HG03025 (cell line): ENCODE measurements around the gene MYCBP2.
"Not testable (repeated sequence)": the region's sequence is repeated elsewhere in the genome, so short reads cannot be mapped to it uniquely, and the experiment has no call there.

Source experiments
- ATAC-seq: cut with Tn5 transposase; IDR thresholded peaks from one replicate; pipeline ENCODE4 v1.9.1; 2021; ENCODE audit warnings: mild to moderate bottlenecking, moderate library complexity; ENCODE audit not compliant: unreplicated experiment, low FRiP score

Gene MYCBP2

DNA sequence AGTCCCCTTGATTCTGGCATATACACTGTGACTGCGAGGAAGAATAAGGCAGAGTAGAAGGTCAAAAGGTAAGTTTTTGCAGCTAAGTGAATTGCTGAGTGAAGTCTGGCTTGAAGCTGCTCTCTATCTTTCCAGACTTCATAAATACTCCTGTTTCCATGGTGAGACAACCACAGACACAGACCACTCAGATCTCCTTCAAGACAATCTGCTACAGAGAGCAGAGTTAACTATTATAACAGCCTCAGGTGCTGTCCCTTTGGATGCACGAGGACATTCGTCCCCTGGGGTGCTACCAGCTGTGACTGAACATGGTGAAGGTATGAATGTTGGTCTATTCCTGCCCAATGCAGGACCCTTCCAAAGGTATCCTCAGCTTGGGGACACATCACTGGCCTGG, 104.0 kb downstream of the MYCBP2 start:
- ATAC-seq, result no peak

DNA sequence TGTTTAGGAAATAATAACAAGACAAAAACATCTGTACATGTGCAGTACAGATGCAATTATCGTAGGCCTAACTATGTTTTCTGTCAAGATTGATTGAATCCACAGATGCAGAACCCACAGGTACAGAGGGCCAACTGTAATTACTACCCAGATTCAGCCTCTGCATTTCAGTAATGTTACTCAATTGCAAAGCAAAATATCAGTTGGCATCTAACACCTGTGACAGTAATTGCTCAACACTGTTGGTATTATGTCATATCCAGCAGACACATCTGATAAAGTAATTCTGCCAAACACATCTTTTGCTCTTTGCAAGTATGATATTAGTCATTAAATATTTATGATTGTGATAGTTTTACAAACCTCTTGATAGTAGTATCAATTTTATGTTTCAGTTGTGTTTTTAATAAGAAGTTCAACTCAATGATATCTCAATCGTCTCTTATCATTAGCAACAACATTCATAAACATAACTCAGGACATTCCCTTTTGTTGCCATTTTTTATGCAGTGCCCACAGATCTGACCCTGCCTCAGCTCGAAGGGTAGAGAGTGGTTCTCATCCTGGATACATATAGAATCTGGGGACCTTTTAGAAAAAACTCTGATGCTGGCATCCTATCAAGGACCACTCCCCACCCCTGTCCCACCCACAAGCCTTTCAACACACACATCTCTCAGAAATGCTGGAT, 104.7 kb downstream of the MYCBP2 start:
- no peak for ATAC-seq

DNA sequence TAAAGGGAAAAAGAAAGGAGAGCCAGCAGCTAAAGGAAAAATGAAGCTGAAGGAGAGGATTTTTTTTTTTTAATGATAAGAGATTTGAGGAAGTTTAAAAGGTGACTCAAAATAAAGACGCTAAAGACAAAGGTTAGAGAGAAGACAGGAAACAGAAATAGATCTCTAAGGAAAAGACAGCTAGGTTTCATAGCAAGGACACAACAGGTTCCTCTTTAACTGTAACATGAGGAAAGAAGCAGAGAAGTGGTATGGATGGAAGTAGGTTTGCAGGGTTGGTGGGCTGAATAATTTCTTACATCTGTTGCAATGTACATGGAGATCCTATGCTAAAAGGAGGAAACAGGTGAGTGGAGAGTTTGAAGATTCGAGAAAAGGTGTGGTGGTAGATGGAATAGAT, 107.5 kb downstream of the MYCBP2 start:
- ATAC-seq, result no peak

- ATAC-seq, result no peak
Measured at GRCh38 chr13:77218274-77218673, 108.6 kb downstream of the MYCBP2 start.

DNA sequence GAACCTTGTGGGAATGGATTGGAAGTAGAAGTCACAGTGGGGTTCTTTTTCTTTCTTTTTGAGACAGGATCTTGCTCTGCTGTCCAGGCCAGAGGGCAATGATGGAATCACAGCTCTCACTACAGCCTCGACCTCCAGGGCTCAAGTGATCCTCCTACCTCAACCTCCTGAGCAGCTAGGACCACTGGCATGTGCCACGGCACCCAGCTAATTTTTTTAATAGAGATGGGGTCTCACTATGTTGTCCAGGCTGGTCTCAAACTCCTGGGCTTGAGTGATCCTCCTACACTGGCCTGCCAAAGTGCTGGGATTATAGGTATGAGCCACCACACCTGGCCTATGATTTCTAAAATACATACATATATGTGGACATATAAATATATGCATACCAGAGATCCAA, 111.4 kb downstream of the MYCBP2 start:
- ATAC-seq, result no peak

- no peak for ATAC-seq
Measured at GRCh38 chr13:77213644-77214043, 113.2 kb downstream of the MYCBP2 start.

- no peak for ATAC-seq
Measured at GRCh38 chr13:77207943-77208342, 119.0 kb downstream of the MYCBP2 start.

- ATAC-seq, result not testable (repeated sequence)
Measured at GRCh38 chr13:77198995-77199394, 127.9 kb downstream of the MYCBP2 start.

GRCh38 chr13:77196052-77196618, 130.8 kb downstream of the MYCBP2 start:
- ATAC-seq, result no peak

- no peak for ATAC-seq
Measured at GRCh38 chr13:77190349-77190958, 136.4 kb downstream of the MYCBP2 start.

DNA sequence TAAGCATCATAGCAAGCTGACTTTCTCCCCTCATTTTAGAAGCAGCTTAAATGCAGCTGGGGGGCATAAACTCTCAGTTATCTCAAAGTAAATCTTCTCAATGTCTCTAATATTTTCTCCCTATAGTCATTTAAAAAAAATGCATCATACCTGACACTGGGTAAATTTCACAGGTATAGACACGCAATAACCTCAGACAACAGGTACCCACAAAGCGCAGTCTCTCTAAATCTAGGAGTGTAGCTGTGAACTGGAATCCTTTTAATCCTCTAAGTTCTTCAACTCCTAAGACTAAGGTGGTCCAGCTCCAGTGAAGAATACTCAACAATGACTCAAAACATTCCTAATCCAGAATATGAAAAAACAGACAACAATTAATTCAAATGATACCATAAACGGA, 141.2 kb downstream of the MYCBP2 start:
- no peak for ATAC-seq

- peak; percentile 97 for ATAC-seq
Measured at GRCh38 chr13:77184455-77184854, 142.4 kb downstream of the MYCBP2 start.

- no peak for ATAC-seq
Measured at GRCh38 chr13:77180011-77180410, 146.9 kb downstream of the MYCBP2 start.

- no peak for ATAC-seq
Measured at GRCh38 chr13:77177646-77178045, 149.2 kb downstream of the MYCBP2 start.

DNA sequence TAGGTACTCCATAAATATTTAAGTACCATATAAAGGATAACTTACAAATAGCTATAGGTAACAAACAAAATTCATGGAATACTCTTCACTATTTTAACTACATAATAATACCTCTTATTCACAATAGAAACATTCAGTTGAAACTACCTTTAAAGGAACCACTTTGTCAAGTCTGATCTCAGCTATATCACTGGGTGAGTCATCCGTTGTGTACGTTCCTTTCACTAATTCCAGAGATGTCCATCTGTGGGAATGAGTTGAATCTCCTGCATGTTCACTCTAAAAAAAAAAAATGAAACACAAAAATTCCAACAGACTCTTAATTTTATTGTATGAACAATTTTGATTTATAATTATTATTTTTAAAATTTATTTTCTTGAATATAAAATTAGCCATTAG, 150.5 kb downstream of the MYCBP2 start:
- no peak for ATAC-seq

GRCh38 chr13:77172650-77173049, 154.2 kb downstream of the MYCBP2 start:
- ATAC-seq, result no peak

DNA sequence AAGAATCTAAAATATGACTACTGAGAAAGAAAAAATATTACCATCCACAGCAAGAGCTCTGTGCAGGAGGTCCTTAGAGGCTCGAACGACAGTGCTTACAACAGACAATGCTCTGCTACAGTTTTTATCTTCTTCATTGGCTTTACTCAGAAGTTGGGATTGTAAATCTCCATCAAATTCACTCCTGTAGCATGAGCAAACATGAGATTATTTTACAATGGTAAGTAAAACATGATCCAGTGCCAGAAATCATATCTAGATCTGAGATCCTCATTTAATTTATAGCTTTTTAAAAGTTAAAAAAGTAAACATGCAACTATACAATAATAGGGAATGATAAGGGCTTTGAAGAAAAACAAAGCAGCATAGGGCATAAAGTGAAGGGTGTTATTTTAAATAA, 155.4 kb downstream of the MYCBP2 start:
- no peak for ATAC-seq

- no peak for ATAC-seq
Measured at GRCh38 chr13:77168237-77168636, 158.7 kb downstream of the MYCBP2 start.

DNA sequence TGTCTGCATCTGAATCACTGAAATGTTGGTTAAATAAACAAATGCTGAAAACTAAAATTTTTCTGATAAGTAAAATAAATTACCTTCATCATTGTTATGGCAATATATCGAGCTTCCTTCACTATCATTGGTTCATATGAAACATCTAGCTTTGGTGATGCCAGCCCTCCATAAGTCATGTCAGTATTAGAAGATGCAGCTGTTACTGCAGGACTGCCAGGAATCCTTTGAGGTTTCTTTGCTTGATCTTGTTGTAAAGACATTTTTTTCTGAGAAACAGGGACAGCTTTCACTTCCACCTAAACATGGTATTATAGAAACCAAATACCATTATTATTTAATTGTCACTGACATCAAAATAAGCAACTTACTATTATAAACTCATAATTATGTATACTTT, 176.2 kb downstream of the MYCBP2 start:
- ATAC-seq, result no peak

- ATAC-seq, result no peak
Measured at GRCh38 chr13:77143431-77143830, 183.5 kb downstream of the MYCBP2 start.

DNA sequence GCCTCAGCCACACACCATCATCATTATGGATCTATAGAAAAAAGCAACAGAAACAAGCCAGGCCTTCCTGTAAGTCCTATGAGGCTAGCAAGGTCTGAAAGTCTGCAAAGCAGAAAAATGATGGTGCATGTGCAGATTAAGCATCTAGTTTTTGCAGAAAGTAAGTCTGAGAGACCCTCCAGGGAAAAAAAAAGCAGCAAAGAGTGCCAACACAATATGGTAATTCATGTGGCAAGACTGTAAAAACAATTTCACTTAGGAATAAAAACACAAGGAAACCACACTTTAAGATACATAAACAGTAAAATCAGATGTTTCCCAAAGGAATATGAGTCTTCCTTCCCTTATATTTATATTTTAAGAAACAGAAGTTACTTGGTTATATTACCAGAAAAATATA, 187.6 kb downstream of the MYCBP2 start:
- ATAC-seq, result no peak

GRCh38 chr13:77138813-77139212, 188.1 kb downstream of the MYCBP2 start:
- no peak for ATAC-seq
